WTC11 (cell line): ENCODE measurements around the gene ITGA11.

ENCODE experiments used
- ATF2 ChIP-seq: sonication (generic); formaldehyde crosslinking; IDR thresholded peaks from 2 replicates; pipeline ENCODE4 v1.8.1; 2022; ENCODE audit warnings: low read depth, missing genetic modification reagents, borderline replicate concordance
- E2F1 ChIP-seq: sonication (generic); formaldehyde crosslinking; IDR thresholded peaks from 2 replicates; pipeline ENCODE4 v1.8.0; 2022; ENCODE audit warnings: mild to moderate bottlenecking, missing genetic modification reagents
- ETV6 ChIP-seq: sonication (generic); formaldehyde crosslinking; IDR thresholded peaks from 2 replicates; pipeline ENCODE4 v1.8.1; 2022; ENCODE audit warnings: mild to moderate bottlenecking, missing genetic modification reagents
- PREB ChIP-seq: sonication (generic); formaldehyde crosslinking; IDR thresholded peaks from 2 replicates; pipeline ENCODE4 v1.8.1; 2022; ENCODE audit warnings: mild to moderate bottlenecking, missing genetic modification reagents, moderate library complexity, borderline replicate concordance
- ZNF138 ChIP-seq: sonication (generic); formaldehyde crosslinking; conservative IDR thresholded peaks from 2 replicates; pipeline ENCODE4 v1.8.1; 2022; ENCODE audit warnings: mild to moderate bottlenecking, moderate library complexity, missing genetic modification reagents
- ZNF263 ChIP-seq: sonication (generic); formaldehyde crosslinking; IDR thresholded peaks from 2 replicates; pipeline ENCODE4 v1.8.1; 2022; ENCODE audit warnings: low read depth, mild to moderate bottlenecking, moderate library complexity, missing genetic modification reagents
- TF ChIP-seq, protein P1 (sequence below): fragments of 200-600 bp; IDR thresholded peaks from 2 replicates; pipeline ENCODE4 v1.8.0; 2022; ENCODE audit warnings: antibody characterized with exemption
- TF ChIP-seq, protein P2 (sequence below): sonication (generic); formaldehyde crosslinking; IDR thresholded peaks from 2 replicates; pipeline ENCODE4 v1.8.0; 2022; ENCODE audit warnings: mild to moderate bottlenecking, missing genetic modification reagents

DNA sequence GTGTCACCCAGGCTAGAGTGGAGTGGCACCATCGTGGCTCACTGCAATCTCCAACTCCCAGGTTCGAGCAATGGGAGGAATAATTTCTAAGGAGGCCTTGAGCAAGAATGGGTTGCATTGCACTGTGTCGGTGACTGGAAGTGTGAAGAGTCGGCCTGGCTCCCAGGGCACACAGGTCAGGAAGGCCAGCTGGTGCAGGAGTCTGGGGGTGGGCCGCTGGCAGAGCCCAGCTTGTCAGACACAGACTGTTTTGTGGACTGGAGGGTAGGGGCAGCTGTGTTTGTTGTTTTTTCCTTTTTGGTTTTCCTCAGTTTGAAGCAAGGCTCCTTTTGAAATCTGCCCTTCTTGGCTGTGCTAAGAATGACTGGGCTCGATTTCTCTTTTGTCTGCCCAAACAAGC lies 66.2 kb downstream of the ITGA11 start:
- TF ChIP-seq, protein P1, sequence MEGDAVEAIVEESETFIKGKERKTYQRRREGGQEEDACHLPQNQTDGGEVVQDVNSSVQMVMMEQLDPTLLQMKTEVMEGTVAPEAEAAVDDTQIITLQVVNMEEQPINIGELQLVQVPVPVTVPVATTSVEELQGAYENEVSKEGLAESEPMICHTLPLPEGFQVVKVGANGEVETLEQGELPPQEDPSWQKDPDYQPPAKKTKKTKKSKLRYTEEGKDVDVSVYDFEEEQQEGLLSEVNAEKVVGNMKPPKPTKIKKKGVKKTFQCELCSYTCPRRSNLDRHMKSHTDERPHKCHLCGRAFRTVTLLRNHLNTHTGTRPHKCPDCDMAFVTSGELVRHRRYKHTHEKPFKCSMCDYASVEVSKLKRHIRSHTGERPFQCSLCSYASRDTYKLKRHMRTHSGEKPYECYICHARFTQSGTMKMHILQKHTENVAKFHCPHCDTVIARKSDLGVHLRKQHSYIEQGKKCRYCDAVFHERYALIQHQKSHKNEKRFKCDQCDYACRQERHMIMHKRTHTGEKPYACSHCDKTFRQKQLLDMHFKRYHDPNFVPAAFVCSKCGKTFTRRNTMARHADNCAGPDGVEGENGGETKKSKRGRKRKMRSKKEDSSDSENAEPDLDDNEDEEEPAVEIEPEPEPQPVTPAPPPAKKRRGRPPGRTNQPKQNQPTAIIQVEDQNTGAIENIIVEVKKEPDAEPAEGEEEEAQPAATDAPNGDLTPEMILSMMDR = no peak
- TF ChIP-seq ETV6 (no peak), ATF2 (CRISPR knock-in tag) (no peak), PREB (CRISPR knock-in tag) (no peak), ZNF138 (CRISPR knock-in tag) (no peak), ZNF263 (no peak), E2F1 (CRISPR knock-in tag) (no peak)
- TF ChIP-seq, protein P2, sequence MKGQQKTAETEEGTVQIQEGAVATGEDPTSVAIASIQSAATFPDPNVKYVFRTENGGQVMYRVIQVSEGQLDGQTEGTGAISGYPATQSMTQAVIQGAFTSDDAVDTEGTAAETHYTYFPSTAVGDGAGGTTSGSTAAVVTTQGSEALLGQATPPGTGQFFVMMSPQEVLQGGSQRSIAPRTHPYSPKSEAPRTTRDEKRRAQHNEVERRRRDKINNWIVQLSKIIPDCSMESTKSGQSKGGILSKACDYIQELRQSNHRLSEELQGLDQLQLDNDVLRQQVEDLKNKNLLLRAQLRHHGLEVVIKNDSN (CRISPR knock-in tag) = no peak
